ENCODE results near the gene RRAD. TPM values are rescaled to one million over a fixed set of nuclear protein-coding genes. Genes with fewer than 3 reads are reported as not detected.
A peak's percentile ranks its signal among the peaks of the same experiment; 100 is the strongest.

The RRAD gene
- total RNA-seq, 1 donor from 2014 or later: 12.1 TPM

GRCh38 chr16:66881964-66882508 is 43.3 kb downstream of the RRAD start:
- H3K36me3 Mint-ChIP-seq (ENCODE audit: low read depth, unreplicated experiment): peaks cover 11% of the 10 kb centered on the region
- FAIRE-seq (no peak), DNase-seq (ENCODE audit: low read depth) (no peak)
- peak overlapping the region; percentile 58 for H3K4me3 Mint-ChIP-seq (ENCODE audit: unreplicated experiment)
- H4K20me1 ChIP-seq (ENCODE audit: insufficient read depth, low read length): peaks cover 34% of the 10 kb centered on the region
- H3K9me3 Mint-ChIP-seq (ENCODE audit: unreplicated experiment): no peaks in the 10 kb centered on the region
- no peak overlapping the region for H3K9ac ChIP-seq (ENCODE audit: low read length)
- H3K27me3 ChIP-seq (ENCODE audit: insufficient read depth, low read length): no peaks in the 10 kb centered on the region
- H3K4me1 Mint-ChIP-seq (ENCODE audit: low read depth, unreplicated experiment): peaks cover 31% of the 10 kb centered on the region
- H3K4me1 ChIP-seq (ENCODE audit: insufficient read depth, low read length): peaks cover 9% of the 10 kb centered on the region
- H3K4me2 ChIP-seq (ENCODE audit: low read length): peak overlapping the region; percentile 93
- TF ChIP-seq CTCF (IDR thresholded peaks at IDR 0.05; ENCODE audit: insufficient read depth, low read depth, low read length) (no peak), EZH2 (IDR thresholded peaks at IDR 0.05; ENCODE audit: insufficient read depth, low read length) (no peak)
- H3K79me2 ChIP-seq (ENCODE audit: insufficient read depth, low read length): peaks cover 23% of the 10 kb centered on the region
- no peaks in the 10 kb centered on the region for H3K27me3 Mint-ChIP-seq (ENCODE audit: low read depth, unreplicated experiment)
- no peak overlapping the region for H2AFZ ChIP-seq (ENCODE audit: low read depth, low read length)
- no peak overlapping the region for H3K27ac Mint-ChIP-seq (ENCODE audit: unreplicated experiment)
- no peak overlapping the region for H3K27ac ChIP-seq (ENCODE audit: low read depth, low read length)
- H3K36me3 ChIP-seq (ENCODE audit: insufficient read depth, low read length): peaks cover 14% of the 10 kb centered on the region
- no peaks in the 10 kb centered on the region for H3K9me3 ChIP-seq (ENCODE audit: insufficient read depth, low read depth, low read length)
- H3K4me3 ChIP-seq (ENCODE audit: insufficient read depth, low read depth, low read length): no peak overlapping the region

GRCh38 chr16:66881560-66881959 is 43.8 kb downstream of the RRAD start:
- Histone ChIP-seq H3K27ac (ENCODE audit: low read depth, low read length) (no peak overlapping the region), H3K27me3 (ENCODE audit: insufficient read depth, low read length) (no peaks in the 10 kb centered on the region), H3K9me3 (ENCODE audit: insufficient read depth, low read depth, low read length) (no peaks in the 10 kb centered on the region), H2AFZ (ENCODE audit: low read depth, low read length) (no peak overlapping the region), H3K79me2 (ENCODE audit: insufficient read depth, low read length) (peaks cover 23% of the 10 kb centered on the region), H3K4me3 (ENCODE audit: insufficient read depth, low read depth, low read length) (peak overlapping the region; percentile 37), H3K36me3 (ENCODE audit: insufficient read depth, low read length) (peaks cover 14% of the 10 kb centered on the region), H3K9ac (ENCODE audit: low read length) (no peak overlapping the region), H3K4me1 (ENCODE audit: insufficient read depth, low read length) (peaks cover 9% of the 10 kb centered on the region), H4K20me1 (ENCODE audit: insufficient read depth, low read length) (peaks cover 30% of the 10 kb centered on the region), H3K4me2 (ENCODE audit: low read length) (peak overlapping the region; percentile 93)
- Mint-ChIP-seq H3K27me3 (ENCODE audit: low read depth, unreplicated experiment) (no peaks in the 10 kb centered on the region), H3K27ac (ENCODE audit: unreplicated experiment) (no peak overlapping the region), H3K9me3 (ENCODE audit: unreplicated experiment) (no peaks in the 10 kb centered on the region), H3K4me3 (ENCODE audit: unreplicated experiment) (peak overlapping the region; percentile 96), H3K36me3 (ENCODE audit: low read depth, unreplicated experiment) (peaks cover 11% of the 10 kb centered on the region), H3K4me1 (ENCODE audit: low read depth, unreplicated experiment) (peaks cover 27% of the 10 kb centered on the region)
- FAIRE-seq (no peak), DNase-seq (ENCODE audit: low read depth) (no peak)
- TF ChIP-seq CTCF (IDR thresholded peaks at IDR 0.05; ENCODE audit: insufficient read depth, low read depth, low read length) (no peak), EZH2 (IDR thresholded peaks at IDR 0.05; ENCODE audit: insufficient read depth, low read length) (no peak)

- Mint-ChIP-seq H3K36me3 (ENCODE audit: low read depth, unreplicated experiment) (peaks cover 11% of the 10 kb centered on the region), H3K27ac (ENCODE audit: unreplicated experiment) (no peak overlapping the region), H3K4me1 (ENCODE audit: low read depth, unreplicated experiment) (peaks cover 23% of the 10 kb centered on the region), H3K4me3 (ENCODE audit: unreplicated experiment) (peak overlapping the region; percentile 96), H3K9me3 (ENCODE audit: unreplicated experiment) (no peaks in the 10 kb centered on the region), H3K27me3 (ENCODE audit: low read depth, unreplicated experiment) (no peaks in the 10 kb centered on the region)
- H3K9ac ChIP-seq (ENCODE audit: low read length): peak overlapping the region; percentile 80
- peak overlapping the region; percentile 93 for H3K4me2 ChIP-seq (ENCODE audit: low read length)
- FAIRE-seq: no peak
- H3K4me3 ChIP-seq (ENCODE audit: insufficient read depth, low read depth, low read length): peak overlapping the region; percentile 80
- peak overlapping the region; percentile 86 for H2AFZ ChIP-seq (ENCODE audit: low read depth, low read length)
- DNase-seq (ENCODE audit: low read depth): no peak
- peaks cover 26% of the 10 kb centered on the region for H4K20me1 ChIP-seq (ENCODE audit: insufficient read depth, low read length)
- H3K9me3 ChIP-seq (ENCODE audit: insufficient read depth, low read depth, low read length): no peaks in the 10 kb centered on the region
- peak overlapping the region; percentile 43 for H3K27ac ChIP-seq (ENCODE audit: low read depth, low read length)
- H3K79me2 ChIP-seq (ENCODE audit: insufficient read depth, low read length): peaks cover 23% of the 10 kb centered on the region
- peaks cover 14% of the 10 kb centered on the region for H3K36me3 ChIP-seq (ENCODE audit: insufficient read depth, low read length)
- no peaks in the 10 kb centered on the region for H3K27me3 ChIP-seq (ENCODE audit: insufficient read depth, low read length)
- TF ChIP-seq CTCF (IDR thresholded peaks at IDR 0.05; ENCODE audit: insufficient read depth, low read depth, low read length) (no peak), EZH2 (IDR thresholded peaks at IDR 0.05; ENCODE audit: insufficient read depth, low read length) (no peak)
- peaks cover 9% of the 10 kb centered on the region for H3K4me1 ChIP-seq (ENCODE audit: insufficient read depth, low read length)
Measured at GRCh38 chr16:66881014-66881417, 44.3 kb downstream of the RRAD start.

Measured in astrocyte (in vitro differentiated cells and primary cell).